Right atrium auricular region (tissue), 2 donors: Measurements from ENCODE around the gene CRYBB1. TPM values are rescaled to one million over a fixed set of nuclear protein-coding genes. Genes with fewer than 3 reads are reported as not detected.

ENCODE experiments used
- DNase-seq: peaks from one replicate; pipeline ENCODE4 v3.0.0-alpha.2; 2019; ENCODE audit warnings: low spot score
- H3K27ac ChIP-seq, 2 donors: fragments of 200-600 bp; sonication (generic); 1 replicate in 1 of 2; 2 replicates in 1 of 2; pipeline ENCODE4 v1.5.1; 2016 to 2019
- H3K27me3 ChIP-seq, 2 donors: fragments of 200-600 bp; sonication (generic); one replicate each; pipeline versions ENCODE4 v1.5.1 to v1.6.0; 2017 to 2019
- H3K36me3 ChIP-seq: fragments of 200-600 bp; sonication (generic); one replicate; pipeline ENCODE4 v1.5.1; 2016
- H3K4me1 ChIP-seq, 2 donors: fragments of 200-600 bp; sonication (generic); one replicate each; pipeline versions ENCODE4 v1.5.1 to v1.6.0; 2017 to 2019
- H3K4me3 ChIP-seq, 2 donors: fragments of 200-600 bp; sonication (generic); 1 replicate in 1 of 2; 2 replicates in 1 of 2; pipeline ENCODE4 v1.5.1; 2017 to 2019; ENCODE audit warnings: mild to moderate bottlenecking in 1 of 2, moderate library complexity in 1 of 2
- H3K9me3 ChIP-seq, 2 donors: fragments of 200-600 bp; sonication (generic); one replicate each; pipeline ENCODE4 v1.5.1; 2019
- CTCF ChIP-seq, 2 donors: fragments of 200-600 bp; sonication (generic); IDR thresholded peaks; one replicate each; pipeline ENCODE4 v1.5.1; 2019; ENCODE audit warnings: antibody characterized with exemption in 2 of 2
- total RNA-seq, 2 donors: library from RNA; depleted of rRNA; stranded (reverse); fragments of >200 nt; gene quantifications; one replicate each; pipeline ENCODE4 v1.1.0, GENCODE V29; 2016

The CRYBB1 gene
- total RNA-seq, 2 donors from 2014 or later, result 0.79 to 1.7 TPM

GRCh38 chr22:26621663-26622062 lies 3.8 kb upstream of the CRYBB1 start, which contains the start of gene CRYBA4:
TSS of gene CRYBA4 (plus strand) at chr22:26621963. CDS start at chr22:26622597, 634 bp downstream.
- H3K4me1 ChIP-seq, result peaks cover 0 to 8% of the 10 kb centered on the region in 2 donors
- H3K9me3 ChIP-seq, result no peaks in the 10 kb centered on the region
- no peak for TF ChIP-seq CTCF (IDR thresholded peaks at IDR 0.05)
- no peaks in the 10 kb centered on the region for H3K27me3 ChIP-seq
- no peaks in the 10 kb centered on the region for H3K36me3 ChIP-seq
- no peak for DNase-seq
- no peak within 1 kb of the TSS for H3K4me3 ChIP-seq
- no peak within 1 kb of the TSS for H3K27ac ChIP-seq

- Histone ChIP-seq H3K36me3 (no peaks in the 10 kb centered on the region), H3K27me3 (no peaks in the 10 kb centered on the region), H3K4me1 (peaks cover 0 to 8% of the 10 kb centered on the region in 2 donors), H3K27ac (no peak overlapping the region), H3K9me3 (no peaks in the 10 kb centered on the region), H3K4me3 (no peak overlapping the region)
- no peak for TF ChIP-seq CTCF (IDR thresholded peaks at IDR 0.05)
- DNase-seq, result no peak
Observed at GRCh38 chr22:26620197-26620596, 2.4 kb upstream of the CRYBB1 start.

- no peak overlapping the region for H3K27ac ChIP-seq
- no peak for DNase-seq
- no peaks in the 10 kb centered on the region for H3K27me3 ChIP-seq
- H3K36me3 ChIP-seq, result no peaks in the 10 kb centered on the region
- TF ChIP-seq CTCF (IDR thresholded peaks at IDR 0.05), result no peak
- H3K9me3 ChIP-seq, result no peaks in the 10 kb centered on the region
- peaks cover 0 to 8% of the 10 kb centered on the region in 2 donors for H3K4me1 ChIP-seq
- H3K4me3 ChIP-seq, result no peak overlapping the region
Observed at GRCh38 chr22:26619510-26619909, 1.7 kb upstream of the CRYBB1 start.

- Histone ChIP-seq H3K36me3 (no peaks in the 10 kb centered on the region), H3K27ac (no peak overlapping the region), H3K27me3 (no peaks in the 10 kb centered on the region), H3K4me3 (no peak overlapping the region), H3K4me1 (peaks cover 0 to 8% of the 10 kb centered on the region in 2 donors), H3K9me3 (no peaks in the 10 kb centered on the region)
- no peak for DNase-seq
- no peak for TF ChIP-seq CTCF (IDR thresholded peaks at IDR 0.05)
Observed at GRCh38 chr22:26618455-26618854, 628 bp upstream of the CRYBB1 start.

- H3K4me1 ChIP-seq, result peaks cover 0 to 8% of the 10 kb centered on the region in 2 donors
- TF ChIP-seq CTCF (IDR thresholded peaks at IDR 0.05), result no peak
- H3K27me3 ChIP-seq, result no peaks in the 10 kb centered on the region
- no peaks in the 10 kb centered on the region for H3K36me3 ChIP-seq
- no peaks in the 10 kb centered on the region for H3K9me3 ChIP-seq
- no peak overlapping the region for H3K27ac ChIP-seq
- no peak for DNase-seq
- H3K4me3 ChIP-seq, result no peak overlapping the region
Observed at GRCh38 chr22:26616650-26617049, 1.2 kb downstream of the CRYBB1 start.

- no peak overlapping the region for H3K27ac ChIP-seq
- no peaks in the 10 kb centered on the region for H3K27me3 ChIP-seq
- H3K4me3 ChIP-seq, result no peak overlapping the region
- H3K36me3 ChIP-seq, result no peaks in the 10 kb centered on the region
- no peak for DNase-seq
- TF ChIP-seq CTCF (IDR thresholded peaks at IDR 0.05), result no peak
- no peaks in the 10 kb centered on the region for H3K9me3 ChIP-seq
- peaks cover 0 to 8% of the 10 kb centered on the region in 2 donors for H3K4me1 ChIP-seq
Observed at GRCh38 chr22:26615830-26616435, 1.9 kb downstream of the CRYBB1 start.
